GM18498 (cell line): ENCODE measurements around the gene VN1R5.
"Not testable (repeated sequence)": the region's sequence is repeated elsewhere in the genome, so short reads cannot be mapped to it uniquely, and the experiment has no call there.

Experiments used
- ATAC-seq: cut with Tn5 transposase; IDR thresholded peaks from one replicate; pipeline ENCODE4 v1.9.1; 2021; ENCODE audit warnings: mild to moderate bottlenecking, moderate library complexity; ENCODE audit not compliant: unreplicated experiment

VN1R5 gene

DNA sequence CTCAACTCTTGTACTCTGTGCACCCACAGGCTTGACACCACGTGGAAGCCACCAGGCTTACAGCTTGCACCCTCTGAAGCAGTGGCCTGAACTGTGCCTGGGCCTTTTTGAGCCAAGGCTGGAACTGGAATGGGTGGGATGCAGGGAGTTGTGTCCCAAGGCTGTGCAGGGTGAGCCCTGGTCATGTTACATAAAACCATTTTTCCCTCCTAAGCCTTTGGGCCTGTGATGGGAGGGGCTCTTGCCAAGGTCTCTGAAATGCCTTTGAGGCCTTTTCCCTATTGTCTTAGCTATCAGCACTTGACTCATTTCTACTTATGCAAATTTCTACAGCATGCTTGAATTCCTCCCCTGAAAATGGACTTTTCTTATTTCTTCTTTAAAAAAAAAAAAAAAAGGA, 14.1 kb downstream of the VN1R5 start:
- no peak for ATAC-seq

DNA sequence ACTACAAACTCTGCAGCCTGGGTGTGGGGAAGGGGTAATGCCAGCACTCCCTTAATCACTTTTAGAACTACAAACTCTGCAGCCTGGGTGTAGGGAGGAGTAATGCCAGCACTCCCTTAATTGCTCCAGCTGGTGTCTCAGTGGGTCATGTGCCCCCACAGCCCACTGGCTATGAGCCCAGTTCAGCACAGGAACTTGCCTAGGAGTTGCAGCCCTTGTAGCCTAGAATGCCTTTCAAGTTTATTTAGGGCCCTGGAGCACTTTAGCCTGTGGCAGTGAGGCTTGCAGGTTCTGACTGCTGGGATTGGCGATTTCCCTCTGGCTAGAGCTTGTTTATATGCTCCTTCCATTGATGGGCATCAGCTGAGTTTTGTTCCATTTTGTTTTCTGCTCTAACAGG, 17.1 kb downstream of the VN1R5 start:
- ATAC-seq = no peak

DNA sequence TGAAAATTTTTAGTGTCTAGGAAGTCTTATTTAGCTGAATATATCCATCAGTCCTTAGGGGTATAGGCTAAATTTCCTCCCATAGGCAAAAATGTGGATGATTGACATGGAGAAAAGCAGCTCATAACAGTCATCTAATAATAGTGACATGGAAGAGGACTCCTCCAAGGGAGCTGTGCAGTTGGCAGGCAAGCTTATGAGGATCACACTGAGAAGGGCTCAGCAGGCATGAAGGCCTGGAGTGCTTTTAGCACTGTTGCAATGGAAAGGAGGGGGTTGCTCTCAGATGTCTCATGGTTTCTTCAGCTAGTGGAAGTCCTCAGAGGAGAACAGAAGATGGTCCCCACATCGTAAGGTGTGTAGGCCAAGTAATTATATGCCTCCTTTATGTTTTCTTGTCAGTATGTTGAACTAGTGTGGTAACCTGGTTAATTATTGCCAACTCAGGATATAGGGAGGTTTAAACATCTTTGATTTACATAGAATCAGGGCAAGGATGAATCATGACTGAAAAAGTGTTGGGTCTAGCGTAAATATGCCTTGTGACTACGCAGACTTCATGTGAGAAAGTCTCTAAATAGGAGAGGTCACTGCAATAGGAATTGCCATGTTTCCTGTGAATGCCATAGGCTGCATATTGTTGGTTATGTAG, 18.9 kb downstream of the VN1R5 start:
- no peak for ATAC-seq

DNA sequence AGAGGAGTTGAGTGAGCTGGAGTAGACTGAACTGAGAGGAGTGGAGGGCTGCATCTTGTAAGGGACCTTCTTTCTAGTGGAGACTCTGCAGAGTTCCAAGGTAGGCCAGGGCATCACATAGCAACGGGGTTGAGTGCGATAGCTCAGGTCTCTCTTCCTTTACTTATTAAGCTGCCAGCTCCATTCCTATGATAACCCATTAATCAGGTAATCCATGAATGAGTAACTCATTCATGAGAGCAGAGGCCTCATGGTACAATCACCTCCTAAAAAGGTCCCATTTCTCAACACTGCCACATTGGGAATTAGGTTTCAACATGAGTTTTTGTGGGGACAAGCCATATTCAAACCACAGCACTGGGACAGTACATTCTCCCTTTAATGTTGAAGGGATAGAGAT, 21.3 kb downstream of the VN1R5 start:
- no peak for ATAC-seq

DNA sequence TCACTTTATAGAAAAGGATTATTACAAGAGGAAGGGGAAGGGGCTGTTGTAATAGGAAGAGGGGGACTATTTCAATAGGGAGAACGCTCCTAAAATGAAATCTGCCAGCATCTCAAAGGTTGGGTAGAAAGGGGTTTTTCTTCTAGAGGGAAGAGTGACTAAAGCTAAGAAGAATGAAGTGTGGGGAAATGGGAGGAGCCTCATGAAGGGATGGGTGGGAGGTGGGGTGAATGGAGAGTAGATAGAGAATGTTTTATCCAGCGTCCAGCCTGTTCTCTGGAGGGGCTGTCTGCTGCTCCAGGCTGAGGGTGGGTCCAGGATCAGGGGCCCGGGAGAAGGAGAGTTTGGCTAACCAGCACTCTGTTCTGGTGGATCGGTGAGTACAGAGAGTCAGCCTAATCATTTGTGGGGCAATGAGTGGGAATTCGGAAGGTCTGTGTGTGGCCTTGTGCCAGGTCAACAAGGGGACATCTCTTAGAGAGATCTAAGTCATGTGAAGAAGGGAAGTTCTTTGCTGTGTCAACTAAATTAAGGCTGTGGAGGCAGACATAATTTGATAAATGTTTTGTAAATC, 25.2 kb downstream of the VN1R5 start:
- no peak for ATAC-seq

DNA sequence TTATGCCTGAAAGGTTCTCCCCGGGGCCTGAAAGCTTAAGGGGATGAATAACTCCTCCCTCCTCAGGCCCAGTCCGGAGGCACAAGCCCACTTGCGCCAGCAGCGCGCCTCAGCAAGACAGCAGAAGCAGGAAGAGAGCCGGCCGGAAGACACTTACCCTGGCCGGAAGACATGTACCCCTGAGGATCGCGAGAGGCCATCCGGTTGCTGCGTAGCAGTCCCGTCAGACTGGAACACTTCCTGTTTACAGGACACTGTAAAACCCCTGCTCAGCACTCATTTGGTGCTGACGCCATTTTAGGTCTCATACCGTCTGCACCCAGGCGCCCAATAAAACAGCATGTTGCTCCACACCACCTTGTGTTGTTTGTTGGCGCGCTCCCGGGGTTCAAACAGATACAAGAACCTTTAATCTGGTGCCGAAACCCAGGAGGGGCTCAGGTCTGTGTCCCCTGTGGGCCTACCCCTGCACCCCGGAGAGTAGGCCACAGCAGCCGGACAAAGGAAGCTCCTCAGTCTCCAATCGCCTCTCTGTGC, 30.3 kb downstream of the VN1R5 start:
- no peak for ATAC-seq

DNA sequence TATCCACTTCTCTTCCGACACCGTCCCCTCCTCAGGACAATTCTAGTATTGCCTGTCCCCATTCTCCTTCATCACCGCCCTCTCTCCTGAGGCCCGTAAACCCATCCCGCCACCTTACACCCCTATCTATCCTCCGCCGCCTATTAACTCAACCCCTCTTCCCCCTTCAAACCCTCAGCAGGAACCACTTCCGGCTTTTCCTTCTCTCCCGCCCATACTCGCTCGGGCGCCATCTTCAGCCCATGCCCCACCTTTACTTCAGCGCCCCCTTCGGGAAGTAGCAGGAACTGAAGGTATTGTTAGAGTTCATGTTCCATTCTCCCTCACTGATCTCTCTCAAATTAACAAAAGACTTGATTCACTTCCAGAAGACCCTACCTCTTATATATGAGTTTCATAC, 31.6 kb downstream of the VN1R5 start:
- no peak for ATAC-seq

DNA sequence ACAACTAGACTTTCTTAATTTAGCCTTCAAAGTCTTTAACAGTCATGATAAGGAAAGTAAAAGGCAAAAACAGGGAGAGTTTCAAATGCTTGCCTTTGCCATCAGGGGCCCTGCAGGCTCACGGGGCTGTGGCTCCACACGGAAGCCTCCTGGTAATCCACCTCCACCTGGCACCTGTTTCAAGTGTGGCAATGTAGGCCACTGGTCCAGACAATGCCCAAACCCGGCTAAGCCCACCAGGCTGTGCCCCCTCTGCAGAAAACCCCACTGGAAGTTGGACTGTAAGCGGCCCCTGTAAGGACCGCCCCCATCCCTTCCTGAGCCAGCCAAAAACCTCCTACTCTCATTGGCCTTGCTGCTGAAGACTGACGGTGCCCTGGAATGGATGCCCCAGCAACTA, 32.5 kb downstream of the VN1R5 start:
- no peak for ATAC-seq

DNA sequence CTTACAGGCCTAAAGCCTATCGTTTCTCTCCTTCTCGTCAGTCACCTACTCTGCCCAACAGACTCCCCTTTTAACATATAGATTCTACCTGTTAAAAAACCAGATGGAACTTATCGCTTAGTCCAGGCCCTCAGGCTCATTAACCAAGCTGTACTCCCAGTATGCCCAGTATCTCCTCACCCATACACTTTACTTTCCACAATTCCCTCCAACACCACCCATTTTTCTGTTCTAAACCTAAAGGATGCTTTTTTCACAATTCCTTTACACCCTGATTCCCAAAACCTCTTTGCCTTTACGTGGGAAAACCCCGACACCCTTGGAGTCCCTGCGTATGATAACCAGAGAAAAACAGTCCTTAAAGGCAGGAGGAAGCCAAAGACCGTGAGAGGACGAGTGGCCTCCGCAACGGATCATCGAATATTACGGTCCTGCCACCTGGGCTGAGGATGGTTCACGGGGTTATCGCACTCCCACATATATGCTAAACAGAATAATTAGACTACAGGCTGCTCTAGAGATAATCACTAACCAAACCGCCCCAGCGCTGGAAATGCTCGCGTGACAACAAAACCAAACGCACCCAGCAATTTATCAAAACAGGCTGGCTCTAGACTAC, 33.5 kb downstream of the VN1R5 start:
- not testable (repeated sequence) for ATAC-seq

DNA sequence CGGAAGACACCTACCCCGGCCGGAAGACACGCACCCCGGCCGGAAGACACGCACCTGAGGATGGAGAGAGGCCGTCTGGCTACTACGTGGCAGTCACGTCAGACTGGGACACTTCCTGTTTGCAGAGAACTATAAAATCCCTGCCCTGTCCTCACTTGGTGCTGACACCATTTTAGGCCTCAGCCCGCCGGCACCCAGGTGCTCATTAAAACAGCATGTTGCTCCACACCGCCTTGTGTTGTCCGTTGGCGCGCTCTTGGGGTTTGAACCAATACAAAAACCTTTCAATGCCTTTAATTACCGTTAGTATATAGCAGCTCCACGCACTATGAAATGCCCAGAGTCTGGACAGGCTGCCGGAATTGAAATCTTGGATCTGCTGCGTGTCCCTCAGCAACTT, 34.7 kb downstream of the VN1R5 start:
- no peak for ATAC-seq

DNA sequence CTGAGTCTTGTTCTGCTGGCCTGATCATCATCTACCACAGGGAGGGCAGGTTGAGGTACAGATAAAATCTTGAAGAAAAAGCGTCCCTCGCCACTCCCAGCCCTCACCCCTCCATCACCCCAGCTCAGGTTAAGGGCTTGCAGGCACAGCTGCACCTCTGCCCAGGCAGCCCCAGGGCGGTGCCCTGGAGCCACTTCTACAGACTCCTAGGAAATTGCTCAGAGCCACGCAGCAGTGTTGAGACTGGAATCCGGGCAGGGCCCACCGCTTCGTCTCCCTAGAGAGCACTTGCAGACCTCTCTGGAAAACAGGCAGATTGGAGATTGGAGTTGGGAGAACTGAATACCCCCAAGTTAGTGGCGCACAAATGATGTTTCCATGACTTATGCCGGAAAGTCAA, 35.3 kb downstream of the VN1R5 start:
- no peak for ATAC-seq

DNA sequence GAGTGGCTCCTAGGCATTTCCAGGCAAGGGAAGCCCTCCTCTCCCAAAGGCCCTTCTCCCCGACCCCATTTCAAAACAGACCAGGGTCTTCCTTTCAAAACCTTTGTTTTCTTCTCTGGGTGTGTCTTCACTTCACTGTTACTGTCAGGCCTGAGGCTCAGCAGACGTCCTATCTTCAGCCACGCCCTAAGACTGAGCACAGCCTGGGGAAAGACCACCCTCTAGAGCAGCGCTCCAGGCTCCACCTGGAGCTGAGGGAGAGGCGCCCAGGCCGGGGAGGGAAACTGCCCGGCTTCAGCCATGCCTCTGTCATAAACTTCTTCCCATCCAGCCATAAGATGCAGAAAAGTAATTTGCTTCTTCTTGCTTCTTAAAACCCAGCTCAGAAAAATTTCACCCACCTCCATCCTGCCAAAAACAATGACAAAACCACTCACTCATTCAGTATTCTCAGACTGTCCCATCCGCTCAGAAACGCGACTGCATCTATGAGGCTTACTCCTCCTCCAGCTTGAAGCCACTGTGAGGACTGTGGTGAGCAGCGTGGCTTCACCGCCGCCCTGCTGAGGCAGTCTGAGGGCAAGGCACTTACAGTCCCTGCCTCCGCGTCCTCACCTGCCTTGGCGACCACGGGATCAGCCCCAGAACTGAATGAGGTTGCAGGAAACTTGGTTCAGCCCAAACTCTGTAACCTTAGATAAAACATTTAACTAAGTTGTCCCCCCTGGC, 36.1 kb downstream of the VN1R5 start:
- ATAC-seq = no peak

DNA sequence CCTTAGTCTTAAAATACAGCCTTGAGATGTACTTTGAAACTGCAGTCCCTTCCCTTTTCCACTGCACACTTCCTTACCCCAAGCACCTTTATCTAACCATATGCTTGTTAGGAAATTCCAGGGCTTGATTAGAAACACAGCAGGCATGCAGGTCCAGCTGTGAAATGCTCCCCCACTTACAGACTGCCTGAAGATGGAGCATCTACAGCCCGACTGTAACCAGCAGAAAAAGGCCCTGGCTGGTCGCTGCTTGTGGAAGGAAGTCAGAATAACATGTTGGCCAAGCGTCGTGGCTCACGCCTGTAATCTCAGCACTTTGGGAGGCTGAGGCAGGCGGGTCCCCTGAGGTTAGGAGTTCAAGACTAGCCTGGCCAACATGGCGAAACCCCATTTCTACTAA, 37.2 kb downstream of the VN1R5 start:
- ATAC-seq = no peak

DNA sequence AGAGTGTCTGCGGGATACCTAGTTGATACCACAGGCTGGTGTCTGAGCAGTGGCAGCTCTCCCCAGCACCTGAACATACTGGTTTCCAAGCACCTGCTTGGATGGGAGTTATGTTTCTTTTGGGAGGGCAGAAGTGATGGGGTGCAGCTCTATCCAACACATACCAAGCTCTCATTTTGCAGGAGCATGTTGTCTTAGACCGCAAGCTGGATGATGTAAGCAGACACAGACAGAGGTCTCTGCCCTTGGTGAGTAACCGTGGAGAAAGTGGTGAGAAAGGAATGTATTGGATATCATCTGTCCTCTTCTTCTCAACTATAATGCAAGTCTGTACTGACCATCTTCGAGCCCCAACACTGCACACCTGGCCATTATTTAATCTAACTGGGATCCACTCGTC, 38.4 kb downstream of the VN1R5 start:
- no peak for ATAC-seq

DNA sequence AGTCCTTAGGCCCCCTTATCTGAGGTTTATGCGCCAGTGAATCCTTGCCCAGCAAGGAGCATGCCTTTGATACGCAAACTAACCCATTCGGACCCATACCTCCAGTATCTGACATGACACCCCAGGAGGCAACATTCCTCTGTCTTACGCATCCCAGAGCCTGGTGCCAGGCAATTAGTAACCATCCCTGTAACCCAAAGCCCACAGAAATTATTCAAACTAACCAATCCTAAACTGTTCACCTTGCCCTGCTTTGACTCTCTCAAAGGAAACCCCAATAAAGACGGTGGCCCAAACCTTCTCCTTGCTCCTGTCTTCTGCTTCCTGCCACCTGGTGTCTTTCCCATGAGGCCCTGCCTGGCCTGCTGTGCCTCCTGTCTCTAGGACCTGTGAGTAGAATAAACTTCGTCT, 39.4 kb downstream of the VN1R5 start:
- ATAC-seq = no peak

DNA sequence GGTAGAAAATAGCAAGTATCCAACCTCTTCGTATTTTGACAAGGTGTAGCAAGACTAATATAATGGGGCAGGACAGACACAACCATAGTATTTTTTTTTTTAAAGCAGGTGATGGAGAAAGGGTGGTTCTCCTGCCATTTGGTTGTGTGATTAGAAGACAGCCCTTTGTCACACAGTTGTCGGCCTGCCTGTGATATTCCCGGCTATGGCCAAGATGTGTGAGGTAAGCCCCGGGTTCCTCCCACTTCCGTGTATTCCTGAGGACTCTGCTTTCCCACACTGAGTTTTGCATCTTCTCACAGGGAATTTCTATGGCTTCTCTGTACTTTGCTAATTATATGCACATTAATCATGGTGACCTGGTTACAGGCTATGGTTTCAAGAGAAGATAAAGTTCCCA, 39.9 kb downstream of the VN1R5 start:
- no peak for ATAC-seq

DNA sequence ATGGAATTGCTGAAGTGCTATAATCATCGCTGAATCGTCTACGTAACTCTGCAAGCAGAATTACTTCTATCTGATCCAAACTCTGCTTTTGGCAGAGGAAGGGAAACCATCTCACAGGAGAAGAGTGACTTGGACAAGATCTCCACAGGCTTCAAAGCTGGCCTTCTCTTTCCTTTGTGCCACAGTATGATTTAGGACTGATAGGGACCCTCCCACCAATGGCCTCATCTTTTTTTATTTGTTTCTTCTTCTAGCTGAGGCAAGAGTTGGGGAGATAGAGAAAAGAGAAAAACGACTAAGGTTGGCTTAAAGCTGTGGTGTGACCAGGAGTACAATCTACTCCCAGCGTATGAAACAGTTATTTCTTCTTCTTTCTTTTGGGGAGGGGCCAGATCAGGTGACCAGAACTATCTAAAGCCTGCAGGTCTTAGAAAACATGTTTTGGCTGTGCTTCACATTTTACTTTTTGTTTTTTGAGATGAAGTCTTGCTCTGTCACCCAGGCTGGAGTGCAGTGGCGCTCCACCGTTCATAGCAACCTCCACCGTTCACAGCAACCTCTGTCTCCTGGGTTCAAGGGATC, 40.8 kb downstream of the VN1R5 start:
- no peak for ATAC-seq

DNA sequence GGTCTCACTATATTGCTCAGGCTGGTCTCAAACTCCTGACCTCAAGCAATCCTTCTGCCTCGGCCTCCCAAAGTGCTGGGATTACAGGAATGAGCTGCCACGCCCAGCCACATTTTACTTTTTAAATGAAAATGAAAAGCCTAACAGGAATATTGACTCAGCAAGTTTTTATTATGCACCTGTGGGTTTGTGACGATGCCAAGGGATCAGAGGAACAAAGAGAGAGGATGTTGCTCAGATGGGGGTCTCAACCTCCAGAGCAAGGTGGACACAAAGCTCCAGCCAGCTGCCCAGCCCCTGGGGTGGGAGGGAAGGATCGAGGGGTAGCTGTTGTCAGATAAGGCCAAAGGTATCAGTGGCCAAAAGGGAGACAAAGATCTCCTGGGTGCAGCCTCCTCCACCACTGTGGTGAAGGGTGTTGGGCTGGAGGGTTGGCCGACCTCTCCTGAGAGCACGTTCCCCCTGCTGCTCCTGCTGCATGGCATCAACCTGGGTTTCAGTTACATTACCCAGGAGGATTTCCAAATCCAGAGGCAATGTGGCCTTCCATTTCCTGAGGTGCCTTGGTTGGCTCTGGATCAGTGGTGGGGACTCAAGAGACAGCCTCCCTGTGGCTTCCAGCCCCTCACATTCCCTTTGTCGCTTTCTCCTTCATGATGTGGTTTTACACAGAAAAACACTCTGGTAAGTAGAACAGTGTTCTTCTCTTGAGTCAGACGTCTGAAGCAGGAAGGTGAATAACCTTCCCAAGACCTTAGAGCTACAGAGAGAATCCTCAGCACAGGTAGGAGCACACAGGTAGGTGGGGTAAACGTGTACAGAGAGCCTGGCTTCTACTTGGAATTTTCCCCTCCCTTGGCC, 41.6 kb downstream of the VN1R5 start:
- no peak for ATAC-seq

DNA sequence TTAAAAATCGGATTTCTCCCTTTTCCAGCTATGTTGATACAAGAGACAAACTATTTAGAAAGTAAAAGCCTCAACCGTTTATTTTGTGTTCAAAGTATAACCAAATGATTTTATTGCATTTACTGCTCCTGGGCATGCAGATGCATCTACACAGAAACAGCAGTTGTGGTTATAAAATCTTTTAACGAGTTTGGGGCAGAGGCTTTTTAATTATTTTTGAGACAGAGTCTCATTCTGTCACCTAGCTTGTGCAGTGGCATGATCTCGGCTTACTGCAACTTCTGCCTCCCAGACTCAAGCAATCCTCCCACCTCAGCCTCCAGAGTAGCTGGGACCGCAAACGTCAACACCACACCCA, 42.2 kb downstream of the VN1R5 start:
- no peak for ATAC-seq

DNA sequence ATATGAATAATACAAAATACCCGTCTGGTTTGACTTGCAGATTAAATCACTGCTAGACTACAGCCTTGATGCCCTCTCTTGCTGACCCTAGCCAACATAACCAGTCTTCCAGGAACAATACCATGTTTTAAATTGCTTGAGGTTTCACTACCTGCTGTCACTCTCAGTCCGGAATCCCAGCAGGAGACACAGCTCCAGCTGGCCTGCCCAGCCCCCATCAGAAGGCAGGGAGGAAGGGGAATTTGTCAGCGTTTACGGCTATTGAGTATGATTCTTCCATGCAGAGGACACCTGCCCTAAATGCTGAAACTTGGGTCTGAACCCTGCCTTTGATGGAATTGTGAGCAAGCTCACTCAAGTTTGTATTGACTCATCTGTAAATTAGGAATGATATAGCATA, 42.8 kb downstream of the VN1R5 start:
- no peak for ATAC-seq
